Peyer's patch (tissue), 4 donors: ENCODE data around the gene E2F4. TPM values are rescaled to one million over a fixed set of nuclear protein-coding genes. Genes with fewer than 3 reads are reported as not detected.

Source experiments
- DNase-seq, 3 donors: peaks; one replicate each; pipeline ENCODE4 v3.0.0-alpha.2; 2017 to 2019
- H3K27ac ChIP-seq, 4 donors: fragments of 200-600 bp; sonication (generic); one replicate each; pipeline ENCODE4 v1.5.1; 2016 to 2019
- H3K27me3 ChIP-seq, 2 donors: fragments of 200-600 bp; sonication (generic); one replicate each; pipeline ENCODE4 v1.5.1; 2019
- H3K36me3 ChIP-seq, 3 donors: fragments of 200-600 bp; sonication (generic); one replicate each; pipeline ENCODE4 v1.5.1; 2016 to 2019
- H3K4me1 ChIP-seq, 4 donors: fragments of 200-600 bp; sonication (generic); one replicate each; pipeline ENCODE4 v1.5.1; 2016 to 2019
- H3K4me3 ChIP-seq, 4 donors: fragments of 200-600 bp; sonication (generic); 1 replicate in 3 of 4; 2 replicates in 1 of 4; pipeline ENCODE4 v1.5.1; 2016 to 2019; ENCODE audit warnings: mild to moderate bottlenecking in 1 of 4
- H3K9me3 ChIP-seq, 4 donors: fragments of 200-600 bp; sonication (generic); one replicate each; pipeline ENCODE4 v1.5.1; 2016 to 2019; ENCODE audit warnings: mild to moderate bottlenecking in 1 of 4
- POLR2A ChIP-seq, 2 donors: fragments of 450-650 bp; IDR thresholded peaks; one replicate each; pipeline ENCODE4 v1.5.1; 2017; ENCODE audit warnings: antibody characterized with exemption in 2 of 2, mild to moderate bottlenecking in 2 of 2, moderate library complexity in 2 of 2
- small RNA-seq, 2 donors: library from RNA; depleted of rRNA; stranded (forward); fragments of <200 nt; gene quantifications; one replicate each; pipeline ENCODE3, GENCODE V24; 2016
- total RNA-seq, 4 donors: library from RNA; depleted of rRNA; stranded (reverse); fragments of >200 nt; gene quantifications; one replicate each; pipeline ENCODE4 v1.1.0, GENCODE V29; 2016
- TF ChIP-seq, protein P1 (sequence below), 6 experiments: fragments of 450-650 bp in 4 of 6; fragments of 200-600 bp in 2 of 6; sonication (generic) in 1 of 6; IDR thresholded peaks; one replicate each; pipeline ENCODE4 v1.5.1; 2017 to 2019; ENCODE audit warnings: antibody characterized with exemption in 6 of 6, mild to moderate bottlenecking in 3 of 6, moderate library complexity in 1 of 6

The E2F4 gene
- total RNA-seq, 4 donors from 2014 or later = 122 to 182 (median 144) TPM

DNA sequence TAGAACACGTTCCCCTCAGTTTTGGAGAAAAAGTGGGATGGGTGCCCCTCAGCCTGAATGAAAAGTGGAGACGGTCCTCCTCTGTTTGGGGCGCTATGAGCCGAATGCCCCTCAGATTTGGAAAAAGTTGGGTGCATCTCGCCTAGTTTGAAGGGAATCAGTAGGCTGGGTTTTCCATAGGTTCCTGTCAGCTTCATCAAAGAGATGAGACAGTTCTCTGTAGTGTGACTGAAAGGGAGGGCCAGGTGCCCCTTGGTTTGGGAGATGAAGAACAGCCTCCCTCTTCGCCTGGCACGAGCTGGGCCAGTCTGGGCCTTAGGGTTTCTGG, 56.1 kb downstream of the E2F4 start:
- Histone ChIP-seq H3K27ac (peak overlapping the region in 1 of 4 donors; percentile 90), H3K27me3 (peaks cover 0 to 5% of the 10 kb centered on the region in 2 donors), H3K9me3 (no peaks in the 10 kb centered on the region), H3K4me3 (peak overlapping the region; percentile 46 to 72 (median 58)), H3K4me1 (peaks cover 5 to 48% (median 35%) of the 10 kb centered on the region in 4 donors), H3K36me3 (no peaks in the 10 kb centered on the region)
- no peak for DNase-seq
- TF ChIP-seq, protein P1, sequence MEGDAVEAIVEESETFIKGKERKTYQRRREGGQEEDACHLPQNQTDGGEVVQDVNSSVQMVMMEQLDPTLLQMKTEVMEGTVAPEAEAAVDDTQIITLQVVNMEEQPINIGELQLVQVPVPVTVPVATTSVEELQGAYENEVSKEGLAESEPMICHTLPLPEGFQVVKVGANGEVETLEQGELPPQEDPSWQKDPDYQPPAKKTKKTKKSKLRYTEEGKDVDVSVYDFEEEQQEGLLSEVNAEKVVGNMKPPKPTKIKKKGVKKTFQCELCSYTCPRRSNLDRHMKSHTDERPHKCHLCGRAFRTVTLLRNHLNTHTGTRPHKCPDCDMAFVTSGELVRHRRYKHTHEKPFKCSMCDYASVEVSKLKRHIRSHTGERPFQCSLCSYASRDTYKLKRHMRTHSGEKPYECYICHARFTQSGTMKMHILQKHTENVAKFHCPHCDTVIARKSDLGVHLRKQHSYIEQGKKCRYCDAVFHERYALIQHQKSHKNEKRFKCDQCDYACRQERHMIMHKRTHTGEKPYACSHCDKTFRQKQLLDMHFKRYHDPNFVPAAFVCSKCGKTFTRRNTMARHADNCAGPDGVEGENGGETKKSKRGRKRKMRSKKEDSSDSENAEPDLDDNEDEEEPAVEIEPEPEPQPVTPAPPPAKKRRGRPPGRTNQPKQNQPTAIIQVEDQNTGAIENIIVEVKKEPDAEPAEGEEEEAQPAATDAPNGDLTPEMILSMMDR (IDR thresholded peaks at IDR 0.05) = no peak
- TF ChIP-seq POLR2A (IDR thresholded peaks at IDR 0.05) = no peak

Small RNA genes within 50 kb of the gene (small RNA-seq; reads per million reads assigned to genes)
- gene MIR328 = 2.4 to 4.1 reads per million in 2 donors

Other genes with a start within 250 kb of the E2F4 start
- gene CES3, start 230.9 kb upstream of the E2F4 start, total RNA-seq = 100 to 1,000 TPM in 3 of 4 donors, 10 to 100 TPM in 1; 28.9 to 227 (median 161) TPM
- 10 to 100 TPM; 13.7 to 26.5 (median 17.9) TPM for gene CES4A, start 203.6 kb upstream of the E2F4 start, total RNA-seq
- gene CBFB, start 163.0 kb upstream of the E2F4 start, total RNA-seq = 10 to 100 TPM; 14.0 to 30.5 (median 26.6) TPM
- 10 to 100 TPM; 11.4 to 30.6 (median 20.4) TPM for gene PHAF1, start 82.2 kb upstream of the E2F4 start, total RNA-seq
- gene B3GNT9, start 41.2 kb upstream of the E2F4 start, total RNA-seq = 1 to 10 TPM; 2.5 to 4.0 (median 3.5) TPM
- 10 to 100 TPM; 23.5 to 52.0 (median 32.0) TPM for gene TRADD, start 32.2 kb upstream of the E2F4 start, total RNA-seq
- gene FBXL8, start 32.2 kb upstream of the E2F4 start, total RNA-seq = 10 to 100 TPM; 19.6 to 57.1 (median 35.1) TPM
- gene HSF4, start 27.4 kb upstream of the E2F4 start, total RNA-seq = 100 to 1,000 TPM in 1 of 4 donors, 10 to 100 TPM in 3; 15.6 to 140 (median 69.8) TPM
- 10 to 100 TPM; 24.4 to 65.2 (median 34.1) TPM for gene NOL3, start 21.6 kb upstream of the E2F4 start, total RNA-seq
- 10 to 100 TPM; 20.8 to 57.8 (median 42.3) TPM for gene MATCAP1, start 8.2 kb upstream of the E2F4 start, total RNA-seq
- 10 to 100 TPM in 1 of 4 donors, 1 to 10 TPM in 3; 1.2 to 10.9 (median 4.7) TPM for gene EXOC3L1, start 2.0 kb upstream of the E2F4 start, total RNA-seq
- 100 to 1,000 TPM in 1 of 4 donors, 10 to 100 TPM in 3; 25.6 to 119 (median 82.2) TPM for gene ELMO3, start 7.0 kb downstream of the E2F4 start, total RNA-seq
- gene TMEM208, start 35.0 kb downstream of the E2F4 start, total RNA-seq = 10 to 100 TPM; 23.9 to 40.3 (median 33.3) TPM
- 10 to 100 TPM; 13.3 to 64.4 (median 38.8) TPM for gene FHOD1, start 55.3 kb downstream of the E2F4 start, total RNA-seq
- gene SLC9A5, start 56.8 kb downstream of the E2F4 start, total RNA-seq = 1 to 10 TPM; 1.2 to 2.2 (median 1.8) TPM
- 10 to 100 TPM; 12.3 to 16.5 (median 14.0) TPM for gene PLEKHG4, start 87.4 kb downstream of the E2F4 start, total RNA-seq
- gene KCTD19, start 134.6 kb downstream of the E2F4 start, total RNA-seq = not detected
- gene LRRC36, start 134.7 kb downstream of the E2F4 start, total RNA-seq = 1 to 10 TPM in 1 of 4 donors, not detected in 3; 5.1 TPM
- gene TPPP3, start 201.3 kb downstream of the E2F4 start, total RNA-seq = 10 to 100 TPM in 2 of 4 donors, 1 to 10 TPM in 2; 6.6 to 33.3 (median 16.6) TPM
- gene ZDHHC1, start 224.3 kb downstream of the E2F4 start, total RNA-seq = 10 to 100 TPM in 1 of 4 donors, 1 to 10 TPM in 3; 3.5 to 14.5 (median 6.3) TPM
- gene HSD11B2, start 239.0 kb downstream of the E2F4 start, total RNA-seq = 100 to 1,000 TPM; 116 to 688 (median 499) TPM